ENCODE measurements around the gene BLID.

BLID gene

DNA sequence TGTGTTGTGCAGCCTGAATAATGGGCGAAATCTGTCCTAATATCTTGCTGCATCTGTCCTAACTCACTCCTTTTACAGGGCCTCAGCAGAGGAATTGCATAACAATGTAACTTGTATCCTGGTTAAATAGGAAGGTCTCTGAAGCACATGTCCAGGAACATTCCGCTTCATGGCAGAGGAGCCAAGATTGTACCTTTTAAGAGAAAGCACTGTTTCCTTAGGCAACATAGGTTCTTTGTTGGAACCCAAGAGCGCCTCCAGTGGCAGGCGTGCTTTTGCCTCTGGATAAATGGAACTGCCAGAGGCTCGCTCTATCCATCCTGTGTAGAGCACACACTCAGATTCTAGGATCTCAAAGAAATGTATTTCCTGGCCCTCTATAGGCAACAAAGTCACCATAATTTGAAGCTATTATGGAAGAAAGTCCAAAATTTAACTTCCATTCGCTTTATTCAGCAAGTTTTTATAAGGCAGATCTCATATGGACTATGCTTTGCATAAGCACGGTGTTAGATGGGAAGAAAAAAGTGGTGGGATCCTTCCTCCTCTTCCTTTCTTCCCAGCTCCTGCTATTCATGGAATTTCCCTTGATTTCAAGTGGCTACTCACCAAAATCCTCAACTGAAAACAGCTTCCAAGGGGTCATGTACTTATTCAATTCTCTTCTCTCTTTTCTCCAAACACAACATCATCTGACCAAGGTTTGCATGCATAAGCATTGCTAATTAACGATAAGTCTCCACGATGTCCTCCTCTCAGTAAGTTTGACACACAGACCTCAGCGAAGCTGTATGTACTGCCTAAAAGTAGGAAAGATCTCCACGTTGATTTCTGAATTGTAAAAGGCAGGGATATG, at the start of gene BLID:
TSS of gene BLID (minus strand) at position 692 of the 856 bp plus-strand sequence. CDS start at position 399, 293 bp downstream.
- no peak for DNase-seq (ENCODE audit: low read depth)

DNA sequence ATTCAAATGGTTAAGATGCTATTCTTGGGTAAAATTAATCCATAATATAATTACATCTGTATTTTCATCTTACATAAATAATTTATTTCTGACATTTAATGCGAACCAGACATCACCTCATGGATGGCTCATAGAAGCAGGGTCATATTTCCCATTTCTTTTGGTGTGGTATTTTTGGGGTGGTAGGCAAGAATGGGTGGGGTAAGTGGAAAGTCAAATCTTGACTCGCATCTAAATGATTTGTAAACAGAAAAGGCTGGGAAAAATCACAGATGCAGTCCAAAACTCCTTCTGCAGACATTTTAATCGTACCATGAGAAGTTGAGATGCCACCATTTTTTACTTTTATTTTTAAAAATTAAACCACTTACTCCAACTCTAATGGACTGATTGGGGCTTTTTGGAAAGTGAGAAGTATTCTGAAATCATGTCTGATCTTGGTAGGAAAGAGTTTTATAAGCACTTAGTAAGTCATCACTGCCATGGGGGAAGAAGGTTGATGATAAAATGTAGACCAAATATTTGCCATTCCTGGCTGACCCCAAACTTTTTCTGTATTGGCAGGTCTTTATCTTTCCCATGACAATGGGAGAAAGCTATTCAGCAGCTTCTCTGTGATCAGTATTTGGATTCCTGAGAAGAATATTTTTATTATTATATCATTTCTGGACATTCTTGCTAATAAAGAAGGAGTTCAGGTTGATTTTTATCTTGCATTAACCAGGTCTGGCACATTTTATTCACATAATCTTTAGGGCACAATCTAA, 47.2 kb upstream of the BLID start:
- DNase-seq (ENCODE audit: low read depth), result no peak

GRCh38 chr11:122162095-122162494, 46.1 kb upstream of the BLID start:
- no peak for DNase-seq (ENCODE audit: low read depth)

GRCh38 chr11:122160841-122161590, 45.0 kb upstream of the BLID start:
- no peak for DNase-seq (ENCODE audit: low read depth)

GRCh38 chr11:122159861-122160260, 43.8 kb upstream of the BLID start:
- DNase-seq (ENCODE audit: low read depth), result no peak

- DNase-seq (ENCODE audit: low read depth), result no peak
These were observed 43.2 kb upstream of the BLID start for GRCh38 chr11:122159173-122159721.

GRCh38 chr11:122158171-122158570, 42.2 kb upstream of the BLID start:
- no peak for DNase-seq (ENCODE audit: low read depth)

GRCh38 chr11:122157653-122158161, 41.7 kb upstream of the BLID start:
- DNase-seq (ENCODE audit: low read depth), result no peak

- no peak for DNase-seq (ENCODE audit: low read depth)
These were observed 40.9 kb upstream of the BLID start for GRCh38 chr11:122156940-122157382.

DNA sequence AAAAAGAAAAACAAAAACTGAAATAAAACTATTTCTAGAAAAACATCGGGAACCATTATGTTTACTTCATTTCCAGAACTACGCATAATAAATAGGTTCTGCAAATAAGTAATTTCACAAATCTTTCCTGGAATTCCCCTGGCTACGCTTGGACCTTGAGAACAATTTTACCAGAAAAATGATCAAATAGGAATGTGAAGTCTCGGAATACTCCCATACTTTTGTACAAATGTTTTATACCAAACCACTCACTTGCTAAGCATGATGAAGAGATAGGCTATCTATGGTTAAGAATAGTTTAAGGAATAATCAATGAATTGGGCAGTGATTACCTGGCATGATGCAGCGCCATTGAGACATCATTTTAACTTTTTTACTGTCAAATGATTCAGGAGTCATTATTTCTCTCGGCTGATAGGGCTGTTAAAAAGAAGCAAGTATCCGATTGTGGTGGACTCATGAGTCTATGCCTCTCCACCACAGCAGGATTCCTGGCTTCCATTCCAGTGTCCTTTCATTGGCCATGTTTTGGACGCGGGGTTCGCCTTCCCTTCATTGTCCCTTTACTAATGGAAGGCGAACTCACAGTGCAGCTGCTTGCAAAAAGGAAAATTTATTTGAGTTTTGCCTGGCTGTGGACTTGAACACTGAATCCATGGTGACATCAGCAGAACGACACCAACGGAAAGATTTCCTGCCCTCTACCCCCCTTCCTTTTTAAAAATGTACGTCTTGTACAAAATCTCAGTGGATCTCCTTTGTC, 39.9 kb upstream of the BLID start:
- no peak for DNase-seq (ENCODE audit: low read depth)

DNA sequence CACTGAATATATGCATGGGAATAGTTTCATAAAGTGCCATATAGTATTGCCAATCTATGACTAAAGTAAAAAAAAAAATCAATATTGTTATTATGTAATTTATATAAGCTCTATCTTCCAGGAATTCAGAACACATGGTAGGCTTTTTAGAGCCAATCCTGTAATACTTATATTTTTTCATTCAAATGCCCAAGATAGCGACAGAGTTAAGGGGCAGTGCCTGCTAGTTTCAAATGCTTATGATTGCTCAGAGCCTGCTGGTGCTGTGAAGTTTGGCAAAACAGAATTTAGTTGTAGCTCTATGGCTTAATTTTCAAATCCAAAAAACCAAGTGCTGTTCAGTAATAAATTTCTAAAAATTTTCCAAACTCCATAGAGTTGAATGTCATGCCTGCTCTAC, 39.0 kb upstream of the BLID start:
- no peak for DNase-seq (ENCODE audit: low read depth)

GRCh38 chr11:122154227-122154626, 38.2 kb upstream of the BLID start:
- DNase-seq (ENCODE audit: low read depth), result no peak

DNA sequence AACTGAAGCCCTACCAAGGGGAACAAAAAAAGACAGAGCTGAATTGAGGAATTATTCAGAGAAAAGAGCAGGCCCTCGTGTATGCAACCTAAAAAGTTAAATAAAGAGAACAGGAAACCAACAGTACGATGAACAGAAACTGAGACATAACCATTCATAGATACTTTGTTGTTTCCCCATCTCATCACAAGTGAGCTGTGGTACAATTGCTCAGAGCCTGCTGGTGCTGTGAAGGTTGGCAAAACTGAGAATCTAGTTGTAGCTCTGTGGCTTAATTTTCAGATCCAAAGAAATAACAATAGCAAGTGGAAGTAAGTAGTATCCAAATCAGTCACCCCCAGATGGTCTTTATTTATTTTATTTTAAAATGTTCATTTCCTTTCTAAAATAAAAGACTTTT, 37.7 kb upstream of the BLID start:
- DNase-seq (ENCODE audit: low read depth), result no peak

DNA sequence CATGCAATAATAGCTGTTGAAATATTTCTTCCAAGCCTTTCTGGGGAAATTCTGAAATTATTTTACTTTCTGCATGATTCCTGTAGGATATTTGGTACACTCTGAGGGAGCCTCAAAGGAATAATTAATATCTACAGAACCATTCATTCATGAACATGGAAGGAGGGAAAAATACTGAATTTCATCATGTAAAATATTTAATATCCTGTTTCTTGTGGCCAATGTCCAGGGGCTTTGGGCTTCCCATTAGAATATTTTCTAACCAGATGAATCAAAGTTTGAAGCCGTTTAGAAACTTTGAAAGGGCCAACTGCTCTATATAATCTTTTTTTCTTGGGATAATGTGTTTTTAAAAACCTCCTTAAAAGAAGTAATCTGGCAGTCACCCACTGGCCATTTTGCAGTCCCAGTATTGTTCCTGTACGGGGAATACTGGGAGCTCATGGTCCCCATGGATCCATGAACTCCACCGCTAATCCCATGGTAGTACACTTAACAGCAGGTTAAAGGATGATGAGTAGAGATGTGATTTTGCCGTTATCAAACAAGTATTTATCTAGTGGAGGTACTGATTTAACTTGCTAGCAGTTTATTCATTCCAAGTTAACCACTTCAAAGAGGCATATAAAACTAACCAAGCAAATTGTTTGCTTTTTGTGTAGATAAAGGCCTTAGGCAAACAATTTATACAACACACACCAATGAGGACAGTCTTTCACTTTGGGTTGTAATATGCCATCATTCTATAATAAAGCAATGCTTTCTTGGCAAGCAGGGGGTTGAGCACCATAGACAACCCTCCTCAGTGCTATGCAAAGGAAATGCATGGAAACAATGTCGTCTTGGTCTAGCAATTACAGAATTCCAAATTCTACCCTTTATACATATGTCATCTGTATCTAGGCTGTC, 34.5 kb upstream of the BLID start:
- no peak for DNase-seq (ENCODE audit: low read depth)

DNA sequence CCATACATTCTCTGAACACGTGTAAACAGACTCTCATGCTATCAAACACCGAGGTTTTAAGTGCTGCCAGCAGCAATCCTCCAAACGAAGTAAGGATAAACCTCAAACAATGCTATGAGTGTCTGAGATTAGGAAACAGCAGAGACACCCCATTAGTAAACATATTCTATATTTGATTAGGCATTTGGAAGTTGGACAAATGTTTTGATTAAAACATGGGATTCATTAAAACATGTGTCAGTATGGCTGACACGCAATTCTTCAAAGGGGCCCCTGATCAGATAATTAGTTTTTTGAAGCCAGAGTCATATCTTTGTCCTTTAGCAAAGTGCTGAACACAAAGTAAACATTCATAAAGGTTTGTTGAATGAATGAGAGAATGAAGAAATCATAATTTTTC, 33.2 kb upstream of the BLID start:
- DNase-seq (ENCODE audit: low read depth), result no peak

- DNase-seq (ENCODE audit: low read depth), result no peak
These were observed 30.5 kb upstream of the BLID start for GRCh38 chr11:122146475-122146874.

DNA sequence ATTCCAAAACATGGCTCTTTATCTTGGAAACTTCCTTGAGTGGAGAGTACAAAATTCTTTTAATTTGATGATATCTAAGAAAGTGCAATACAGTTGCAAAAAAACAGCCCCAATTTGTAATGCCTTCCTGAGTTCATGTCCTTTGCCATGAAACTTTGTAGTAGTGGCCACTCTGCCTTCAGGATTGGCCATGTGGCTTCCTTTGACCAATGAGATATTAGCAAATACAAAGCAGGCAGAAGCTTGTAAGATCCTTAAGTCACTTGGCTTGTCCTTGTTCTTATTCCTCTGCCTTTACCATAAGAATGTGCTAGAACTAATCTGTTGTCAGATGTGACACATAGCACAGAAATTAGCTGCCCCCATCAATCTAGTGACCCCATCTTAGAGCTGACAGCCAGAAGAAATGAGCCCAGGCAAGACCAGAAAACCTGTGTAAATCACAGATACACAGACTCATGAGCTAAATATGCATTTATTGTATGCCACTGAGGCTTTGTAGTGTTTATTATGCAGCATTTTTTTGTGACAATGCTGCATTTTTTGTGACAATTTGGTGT, 29.8 kb upstream of the BLID start:
- DNase-seq (ENCODE audit: low read depth), result no peak

- DNase-seq (ENCODE audit: low read depth), result no peak
These were observed 28.7 kb upstream of the BLID start for GRCh38 chr11:122144752-122145151.

GRCh38 chr11:122141725-122142124, 25.7 kb upstream of the BLID start:
- DNase-seq (ENCODE audit: low read depth), result no peak

DNA sequence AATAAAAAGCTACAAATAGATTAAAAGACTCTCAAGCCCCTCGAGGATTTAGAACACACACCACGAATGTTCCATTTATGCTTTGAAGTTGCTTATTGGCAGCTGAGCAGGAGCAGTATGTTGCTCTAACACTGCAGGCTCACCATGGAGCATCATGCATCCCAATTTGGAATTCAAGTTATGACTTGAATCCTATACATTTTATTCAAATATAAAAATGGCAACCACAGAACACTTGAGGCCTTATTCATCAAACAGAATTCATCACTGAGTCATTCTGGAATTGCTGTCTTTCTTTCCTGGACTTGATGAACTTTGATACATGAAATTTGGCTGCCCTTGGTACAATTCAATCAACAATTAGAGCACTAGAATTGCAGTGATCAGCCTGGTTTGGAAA, 24.5 kb upstream of the BLID start:
- no peak for DNase-seq (ENCODE audit: low read depth)
